GM12864 (cell line): ENCODE results near the gene ATP7A.
A peak's percentile ranks its signal among the peaks of the same experiment; 100 is the strongest.

Source experiments
- DNase-seq: peaks from one replicate; pipeline ENCODE4 v3.0.0-alpha.2; 2011; ENCODE audit warnings: low read depth
- H3K4me3 ChIP-seq: 2 replicates; pipeline ENCODE4 v1.5.1; 2011; ENCODE audit warnings: mild to moderate bottlenecking, low read depth, low read length, control low read depth
- TF ChIP-seq, protein P1 (sequence below): IDR thresholded peaks from 2 replicates; pipeline ENCODE4 v1.5.1; 2011; ENCODE audit warnings: low read depth, mild to moderate bottlenecking, moderate library complexity, low read length, control low read depth, inconsistent platforms; ENCODE audit errors: missing control alignments

ATP7A gene

DNA sequence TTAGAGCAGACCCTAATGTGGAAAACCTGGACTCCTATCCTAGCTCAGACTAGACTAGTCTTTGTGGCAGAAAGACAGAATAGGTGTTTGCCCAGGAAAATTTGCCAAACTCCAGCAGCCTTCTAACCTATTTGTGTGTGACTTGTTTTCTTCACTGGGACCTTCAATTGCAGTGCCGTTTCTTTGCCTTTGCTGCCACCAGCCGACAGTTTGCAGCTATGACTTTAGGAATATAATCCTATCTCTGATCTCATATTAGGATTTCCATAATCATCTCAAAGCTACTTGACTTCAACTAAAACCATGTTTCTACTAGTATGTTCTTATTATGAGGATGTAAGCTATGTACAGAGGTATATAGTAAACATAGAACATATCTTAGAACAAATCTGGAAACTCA, 119.2 kb downstream of the ATP7A start:
- no peak overlapping the region for H3K4me3 ChIP-seq
- TF ChIP-seq, protein P1, sequence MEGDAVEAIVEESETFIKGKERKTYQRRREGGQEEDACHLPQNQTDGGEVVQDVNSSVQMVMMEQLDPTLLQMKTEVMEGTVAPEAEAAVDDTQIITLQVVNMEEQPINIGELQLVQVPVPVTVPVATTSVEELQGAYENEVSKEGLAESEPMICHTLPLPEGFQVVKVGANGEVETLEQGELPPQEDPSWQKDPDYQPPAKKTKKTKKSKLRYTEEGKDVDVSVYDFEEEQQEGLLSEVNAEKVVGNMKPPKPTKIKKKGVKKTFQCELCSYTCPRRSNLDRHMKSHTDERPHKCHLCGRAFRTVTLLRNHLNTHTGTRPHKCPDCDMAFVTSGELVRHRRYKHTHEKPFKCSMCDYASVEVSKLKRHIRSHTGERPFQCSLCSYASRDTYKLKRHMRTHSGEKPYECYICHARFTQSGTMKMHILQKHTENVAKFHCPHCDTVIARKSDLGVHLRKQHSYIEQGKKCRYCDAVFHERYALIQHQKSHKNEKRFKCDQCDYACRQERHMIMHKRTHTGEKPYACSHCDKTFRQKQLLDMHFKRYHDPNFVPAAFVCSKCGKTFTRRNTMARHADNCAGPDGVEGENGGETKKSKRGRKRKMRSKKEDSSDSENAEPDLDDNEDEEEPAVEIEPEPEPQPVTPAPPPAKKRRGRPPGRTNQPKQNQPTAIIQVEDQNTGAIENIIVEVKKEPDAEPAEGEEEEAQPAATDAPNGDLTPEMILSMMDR: peak; percentile 40
- DNase-seq: no peak

DNA sequence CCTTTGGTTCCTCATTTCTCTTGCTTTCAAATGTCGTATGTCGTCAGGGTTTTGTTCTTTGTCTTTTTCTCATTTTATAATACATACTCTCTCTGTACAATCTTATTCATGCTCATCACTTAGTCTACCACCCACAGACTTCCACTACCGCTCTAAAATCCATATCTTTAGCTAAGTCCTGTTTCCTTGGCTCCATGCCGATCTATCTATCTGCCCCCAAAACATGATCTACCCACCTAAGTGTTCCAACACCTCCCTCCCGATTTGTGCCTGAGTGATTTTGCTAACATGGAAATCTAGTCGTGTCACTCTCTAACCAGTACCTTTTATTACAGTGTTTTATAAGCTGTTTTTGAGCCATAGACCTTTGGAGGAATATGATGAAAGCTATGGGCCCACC, 124.6 kb downstream of the ATP7A start:
- DNase-seq: no peak
- H3K4me3 ChIP-seq: no peak overlapping the region
- TF ChIP-seq, protein P1: no peak

DNA sequence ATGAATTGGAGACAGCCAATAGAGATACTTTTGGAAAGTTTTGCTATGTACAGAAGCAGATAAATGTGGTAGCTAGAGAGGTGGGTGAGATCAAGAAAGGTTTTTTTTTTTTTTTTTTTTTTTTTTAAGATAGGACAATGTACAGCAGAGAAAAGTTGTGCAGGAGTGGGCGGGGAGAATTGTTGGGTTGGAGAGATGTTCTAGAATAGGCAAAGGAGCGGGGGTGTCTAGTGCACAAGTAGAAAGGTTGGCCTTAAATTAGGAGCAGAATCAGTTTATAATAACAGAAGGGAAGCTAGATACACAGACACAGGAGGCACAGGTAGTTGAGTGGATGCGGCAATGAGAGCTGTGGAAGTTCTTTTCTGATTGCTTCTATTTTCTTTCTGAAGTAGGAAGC, 127.4 kb downstream of the ATP7A start:
- no peak for DNase-seq
- TF ChIP-seq, protein P1: no peak
- H3K4me3 ChIP-seq: no peak overlapping the region

DNA sequence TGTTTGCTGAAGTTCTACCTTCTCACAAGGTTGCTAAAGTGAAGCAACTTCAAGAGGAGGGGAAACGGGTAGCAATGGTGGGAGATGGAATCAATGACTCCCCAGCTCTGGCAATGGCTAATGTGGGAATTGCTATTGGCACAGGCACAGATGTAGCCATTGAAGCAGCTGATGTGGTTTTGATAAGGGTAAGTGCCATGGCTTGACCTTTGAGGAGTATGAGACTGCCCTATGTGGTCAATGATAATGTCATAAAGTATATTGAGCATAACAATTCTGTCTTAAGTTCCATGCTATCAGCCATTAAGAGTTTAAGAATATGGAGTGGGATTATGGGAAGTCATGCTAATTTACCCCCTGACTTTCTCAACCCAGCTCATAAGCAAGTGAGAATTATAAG, 132.1 kb downstream of the ATP7A start:
- H3K4me3 ChIP-seq: no peak overlapping the region
- TF ChIP-seq, protein P1: no peak
- DNase-seq: no peak

DNA sequence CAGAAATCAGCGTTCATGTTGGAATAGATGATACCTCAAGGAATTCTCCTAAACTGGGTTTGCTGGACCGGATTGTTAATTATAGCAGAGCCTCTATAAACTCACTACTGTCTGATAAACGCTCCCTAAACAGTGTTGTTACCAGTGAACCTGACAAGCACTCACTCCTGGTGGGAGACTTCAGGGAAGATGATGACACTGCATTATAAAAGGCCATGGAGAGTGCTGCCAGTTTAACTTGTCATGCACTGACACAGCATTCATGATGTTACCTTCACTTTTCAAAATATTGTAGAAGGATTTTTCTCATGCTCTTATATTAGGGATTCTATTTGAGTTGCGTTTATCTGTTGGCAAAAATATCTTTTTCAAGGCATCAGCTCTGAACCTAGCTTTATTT, 135.9 kb downstream of the ATP7A start:
- TF ChIP-seq, protein P1: no peak
- no peak overlapping the region for H3K4me3 ChIP-seq
- DNase-seq: no peak

DNA sequence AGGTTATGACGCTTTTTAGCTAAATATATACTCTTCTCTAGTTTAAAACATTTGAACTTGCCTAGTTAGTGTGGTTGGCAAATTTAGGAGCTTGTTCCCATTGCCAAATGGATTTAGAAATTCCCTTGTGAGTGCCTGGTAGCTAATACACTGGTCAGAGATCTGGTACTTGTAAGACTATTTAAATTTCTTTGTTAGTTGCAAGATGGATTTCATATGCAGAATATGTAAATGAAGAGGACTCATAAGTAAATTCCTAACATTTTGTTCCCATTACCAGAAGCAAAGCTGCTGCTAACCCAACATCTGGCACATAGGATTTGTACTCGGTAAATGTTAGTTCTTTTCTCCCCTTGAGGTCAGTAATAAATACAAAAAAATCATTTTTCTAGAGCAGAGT, 137.6 kb downstream of the ATP7A start:
- TF ChIP-seq, protein P1: no peak
- no peak for DNase-seq
- H3K4me3 ChIP-seq: no peak overlapping the region

DNA sequence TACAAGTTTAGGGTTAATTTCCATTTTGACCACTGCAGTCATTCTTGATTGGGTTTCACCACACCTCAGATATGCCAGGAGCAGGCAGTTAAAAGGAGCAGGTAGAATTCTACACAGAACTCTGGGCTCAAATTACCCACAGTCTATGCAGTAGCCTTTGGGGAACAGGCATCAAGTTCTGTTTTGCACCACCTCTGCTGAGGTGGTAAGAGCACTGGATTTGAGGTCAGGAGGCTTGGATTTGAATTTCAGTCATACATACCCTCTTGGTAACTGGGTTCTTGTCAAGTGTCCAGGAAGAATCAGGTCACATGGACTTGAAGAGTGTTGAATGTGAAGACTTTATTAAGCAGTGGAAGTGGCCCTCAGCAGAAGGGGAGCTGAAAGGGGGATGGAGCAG, 153.2 kb downstream of the ATP7A start:
- no peak overlapping the region for H3K4me3 ChIP-seq
- DNase-seq: no peak
- TF ChIP-seq, protein P1: no peak
